Measurements from ENCODE around the gene NDUFB5. TPM values are rescaled to one million over a fixed set of nuclear protein-coding genes. Genes with fewer than 3 reads are reported as not detected.

The NDUFB5 gene
- total RNA-seq, 1 donor from 2014 or later: 77.7 TPM

DNA sequence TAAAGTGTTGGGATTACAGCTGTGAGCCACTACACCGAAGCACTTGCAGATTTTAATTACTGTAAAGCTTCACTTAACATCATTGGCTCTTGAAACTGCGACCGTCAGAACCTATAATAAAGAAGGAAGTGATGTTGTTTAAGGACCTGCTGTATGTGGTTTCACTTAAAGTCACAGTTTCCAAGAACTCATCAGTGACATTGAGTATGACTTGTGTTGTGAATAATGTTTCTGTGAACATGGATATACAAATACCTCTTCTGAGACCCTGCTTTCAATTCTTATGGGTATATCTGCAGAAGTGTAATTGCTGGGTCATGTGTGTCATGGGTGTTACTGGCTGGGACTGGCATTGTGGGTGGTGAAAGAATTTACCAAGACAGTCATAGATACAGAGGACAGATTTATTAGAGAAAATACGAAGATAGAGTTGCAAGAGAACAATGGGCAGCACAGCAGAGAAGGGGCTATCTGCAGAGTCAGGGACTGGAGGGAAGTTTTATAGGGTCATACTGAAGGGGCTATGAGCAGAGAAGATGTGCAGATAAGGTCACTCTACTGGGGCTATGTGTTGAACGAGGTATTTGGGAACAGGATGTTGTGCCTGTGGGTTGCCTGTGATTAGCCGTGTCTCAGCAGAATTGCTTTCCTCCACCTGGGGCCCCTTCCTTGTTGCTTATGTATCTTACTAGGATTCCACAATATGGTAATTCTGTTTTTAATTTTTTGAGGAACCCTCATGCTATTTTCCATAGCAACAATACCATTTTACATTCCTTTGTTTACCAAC, 4.5 kb downstream of the NDUFB5 start:
- H3K4me3 Mint-ChIP-seq (ENCODE audit: unreplicated experiment): no peak overlapping the region
- H3K27me3 Mint-ChIP-seq (ENCODE audit: unreplicated experiment): no peaks in the 10 kb centered on the region
- H3K36me3 Mint-ChIP-seq (ENCODE audit: unreplicated experiment): no peaks in the 10 kb centered on the region
- H3K9me3 Mint-ChIP-seq (ENCODE audit: unreplicated experiment): peaks cover 2% of the 10 kb centered on the region
- TF ChIP-seq, protein P1, sequence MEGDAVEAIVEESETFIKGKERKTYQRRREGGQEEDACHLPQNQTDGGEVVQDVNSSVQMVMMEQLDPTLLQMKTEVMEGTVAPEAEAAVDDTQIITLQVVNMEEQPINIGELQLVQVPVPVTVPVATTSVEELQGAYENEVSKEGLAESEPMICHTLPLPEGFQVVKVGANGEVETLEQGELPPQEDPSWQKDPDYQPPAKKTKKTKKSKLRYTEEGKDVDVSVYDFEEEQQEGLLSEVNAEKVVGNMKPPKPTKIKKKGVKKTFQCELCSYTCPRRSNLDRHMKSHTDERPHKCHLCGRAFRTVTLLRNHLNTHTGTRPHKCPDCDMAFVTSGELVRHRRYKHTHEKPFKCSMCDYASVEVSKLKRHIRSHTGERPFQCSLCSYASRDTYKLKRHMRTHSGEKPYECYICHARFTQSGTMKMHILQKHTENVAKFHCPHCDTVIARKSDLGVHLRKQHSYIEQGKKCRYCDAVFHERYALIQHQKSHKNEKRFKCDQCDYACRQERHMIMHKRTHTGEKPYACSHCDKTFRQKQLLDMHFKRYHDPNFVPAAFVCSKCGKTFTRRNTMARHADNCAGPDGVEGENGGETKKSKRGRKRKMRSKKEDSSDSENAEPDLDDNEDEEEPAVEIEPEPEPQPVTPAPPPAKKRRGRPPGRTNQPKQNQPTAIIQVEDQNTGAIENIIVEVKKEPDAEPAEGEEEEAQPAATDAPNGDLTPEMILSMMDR (IDR thresholded peaks at IDR 0.05; ENCODE audit: partially characterized antibody, unreplicated experiment): no peak
- H3K27ac Mint-ChIP-seq (ENCODE audit: unreplicated experiment): no peak overlapping the region
- H3K4me1 Mint-ChIP-seq (ENCODE audit: low read depth, unreplicated experiment): peaks cover 5% of the 10 kb centered on the region
- DNase-seq: no peak

GRCh38 chr3:179610066-179610465, 5.5 kb downstream of the NDUFB5 start:
- Mint-ChIP-seq H3K4me1 (ENCODE audit: low read depth, unreplicated experiment) (peaks cover 5% of the 10 kb centered on the region), H3K9me3 (ENCODE audit: unreplicated experiment) (no peaks in the 10 kb centered on the region), H3K27ac (ENCODE audit: unreplicated experiment) (no peak overlapping the region), H3K36me3 (ENCODE audit: unreplicated experiment) (no peaks in the 10 kb centered on the region), H3K27me3 (ENCODE audit: unreplicated experiment) (no peaks in the 10 kb centered on the region), H3K4me3 (ENCODE audit: unreplicated experiment) (no peak overlapping the region)
- TF ChIP-seq, protein P1 (IDR thresholded peaks at IDR 0.05; ENCODE audit: partially characterized antibody, unreplicated experiment): no peak
- no peak for DNase-seq

- no peaks in the 10 kb centered on the region for H3K4me1 Mint-ChIP-seq (ENCODE audit: low read depth, unreplicated experiment)
- no peak for DNase-seq
- H3K27me3 Mint-ChIP-seq (ENCODE audit: unreplicated experiment): no peaks in the 10 kb centered on the region
- H3K9me3 Mint-ChIP-seq (ENCODE audit: unreplicated experiment): no peaks in the 10 kb centered on the region
- TF ChIP-seq, protein P1 (IDR thresholded peaks at IDR 0.05; ENCODE audit: partially characterized antibody, unreplicated experiment): no peak
- H3K36me3 Mint-ChIP-seq (ENCODE audit: unreplicated experiment): no peaks in the 10 kb centered on the region
- H3K27ac Mint-ChIP-seq (ENCODE audit: unreplicated experiment): no peak overlapping the region
- no peak overlapping the region for H3K4me3 Mint-ChIP-seq (ENCODE audit: unreplicated experiment)
Observed at GRCh38 chr3:179613807-179614206, 9.2 kb downstream of the NDUFB5 start.

DNA sequence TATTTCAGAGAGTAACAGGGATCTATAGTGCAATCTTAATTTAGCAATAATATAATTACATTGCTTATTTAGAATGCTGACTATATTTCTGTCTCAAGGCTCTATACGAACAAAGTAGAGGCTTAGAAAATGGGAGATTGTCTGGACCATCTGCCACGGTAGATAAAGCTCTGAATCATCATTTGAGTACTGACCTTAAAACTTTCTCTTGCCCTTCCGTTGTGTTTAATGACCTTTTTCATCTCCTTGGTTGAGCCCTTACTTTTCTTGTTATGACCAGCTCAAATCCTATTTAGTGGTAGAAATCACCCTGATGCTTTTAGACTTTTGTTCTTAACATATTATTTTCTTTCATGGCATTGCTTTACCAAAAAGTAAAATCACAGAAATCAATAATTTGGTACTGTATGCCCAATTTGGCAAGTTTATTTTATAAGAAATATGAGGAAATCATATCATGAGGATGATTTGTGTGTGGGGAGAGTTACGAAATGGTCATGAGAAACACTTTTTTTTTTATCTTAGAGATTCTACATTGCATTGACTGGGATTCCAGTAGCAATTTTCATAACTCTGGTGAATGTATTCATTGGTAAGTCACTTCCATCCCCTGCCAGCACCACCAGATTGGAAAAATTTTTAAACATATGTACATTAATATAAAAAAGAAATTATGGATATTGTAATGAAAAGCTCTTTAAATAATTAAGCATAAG, 11.0 kb downstream of the NDUFB5 start:
- no peak for DNase-seq
- no peaks in the 10 kb centered on the region for H3K27me3 Mint-ChIP-seq (ENCODE audit: unreplicated experiment)
- H3K4me1 Mint-ChIP-seq (ENCODE audit: low read depth, unreplicated experiment): no peaks in the 10 kb centered on the region
- no peak overlapping the region for H3K27ac Mint-ChIP-seq (ENCODE audit: unreplicated experiment)
- TF ChIP-seq, protein P1 (IDR thresholded peaks at IDR 0.05; ENCODE audit: partially characterized antibody, unreplicated experiment): no peak
- no peaks in the 10 kb centered on the region for H3K9me3 Mint-ChIP-seq (ENCODE audit: unreplicated experiment)
- H3K36me3 Mint-ChIP-seq (ENCODE audit: unreplicated experiment): peaks cover 2% of the 10 kb centered on the region
- no peak overlapping the region for H3K4me3 Mint-ChIP-seq (ENCODE audit: unreplicated experiment)

- no peaks in the 10 kb centered on the region for H3K27me3 Mint-ChIP-seq (ENCODE audit: unreplicated experiment)
- DNase-seq: no peak
- no peaks in the 10 kb centered on the region for H3K9me3 Mint-ChIP-seq (ENCODE audit: unreplicated experiment)
- H3K4me1 Mint-ChIP-seq (ENCODE audit: low read depth, unreplicated experiment): no peaks in the 10 kb centered on the region
- H3K4me3 Mint-ChIP-seq (ENCODE audit: unreplicated experiment): no peak overlapping the region
- TF ChIP-seq, protein P1 (IDR thresholded peaks at IDR 0.05; ENCODE audit: partially characterized antibody, unreplicated experiment): no peak
- H3K36me3 Mint-ChIP-seq (ENCODE audit: unreplicated experiment): peaks cover 8% of the 10 kb centered on the region
- no peak overlapping the region for H3K27ac Mint-ChIP-seq (ENCODE audit: unreplicated experiment)
Observed at GRCh38 chr3:179622023-179622422, 17.4 kb downstream of the NDUFB5 start.
